Fibroblast of peridontal ligament (primary cell): Measurements from ENCODE around the gene OTOP3.

ENCODE experiments used
- DNase-seq: peaks from one replicate; pipeline ENCODE4 v3.0.0-alpha.2; 2010; ENCODE audit errors: extremely low read depth

Gene OTOP3

DNA sequence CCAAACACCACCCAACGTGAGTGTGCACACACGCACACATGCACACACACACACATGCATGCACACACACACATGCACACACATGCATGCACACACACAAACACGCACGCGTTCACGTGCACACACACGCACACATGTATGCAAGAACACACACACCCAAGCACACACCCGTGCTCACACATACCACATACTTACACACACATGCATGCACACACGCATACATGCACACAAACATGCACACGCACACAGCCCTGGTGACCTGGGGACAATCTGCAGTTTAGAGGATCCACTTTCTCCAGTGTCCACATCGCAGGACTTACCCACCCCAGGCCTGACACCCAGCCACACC is 18.9 kb upstream of the OTOP3 start:
- no peak for DNase-seq

DNA sequence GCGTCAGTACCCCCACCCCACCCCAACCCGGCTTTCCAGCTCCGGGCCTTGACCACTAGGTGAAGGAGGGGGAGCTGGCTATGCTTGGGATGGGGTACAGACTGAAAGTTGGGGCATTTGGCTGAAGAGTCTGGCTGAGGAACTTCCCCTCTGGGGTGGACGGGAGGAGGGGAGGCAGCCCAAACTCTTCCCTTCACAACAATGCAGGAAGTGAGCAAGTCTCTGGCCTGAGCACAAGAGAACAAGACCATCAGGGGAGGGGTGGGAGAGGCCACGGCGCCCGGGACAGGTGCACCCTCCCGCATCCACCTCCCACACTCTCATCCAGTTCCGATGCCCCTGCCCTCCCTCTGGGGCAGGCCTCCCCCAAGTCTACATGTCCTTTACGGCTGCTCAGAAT is 18.3 kb upstream of the OTOP3 start:
- no peak for DNase-seq

DNA sequence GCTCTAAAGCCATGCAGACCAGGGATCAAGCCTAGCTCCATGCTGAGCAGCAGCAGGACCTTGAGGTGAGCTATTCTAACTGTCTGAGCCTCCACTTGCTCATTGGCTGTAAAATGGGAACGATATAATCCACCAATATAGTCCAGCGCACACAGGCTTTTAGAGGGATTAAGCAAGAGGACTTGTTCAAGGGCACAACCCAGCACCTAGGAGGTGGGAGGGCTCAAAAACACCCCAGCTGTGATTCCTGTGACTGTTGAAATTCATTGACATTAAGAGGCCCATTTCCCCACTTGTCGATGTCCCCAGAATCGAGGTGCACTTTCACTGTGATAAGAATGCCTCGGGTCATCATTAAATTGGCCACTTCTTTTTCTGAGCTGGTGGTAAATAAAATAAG is 16.8 kb upstream of the OTOP3 start:
- DNase-seq, result no peak

DNA sequence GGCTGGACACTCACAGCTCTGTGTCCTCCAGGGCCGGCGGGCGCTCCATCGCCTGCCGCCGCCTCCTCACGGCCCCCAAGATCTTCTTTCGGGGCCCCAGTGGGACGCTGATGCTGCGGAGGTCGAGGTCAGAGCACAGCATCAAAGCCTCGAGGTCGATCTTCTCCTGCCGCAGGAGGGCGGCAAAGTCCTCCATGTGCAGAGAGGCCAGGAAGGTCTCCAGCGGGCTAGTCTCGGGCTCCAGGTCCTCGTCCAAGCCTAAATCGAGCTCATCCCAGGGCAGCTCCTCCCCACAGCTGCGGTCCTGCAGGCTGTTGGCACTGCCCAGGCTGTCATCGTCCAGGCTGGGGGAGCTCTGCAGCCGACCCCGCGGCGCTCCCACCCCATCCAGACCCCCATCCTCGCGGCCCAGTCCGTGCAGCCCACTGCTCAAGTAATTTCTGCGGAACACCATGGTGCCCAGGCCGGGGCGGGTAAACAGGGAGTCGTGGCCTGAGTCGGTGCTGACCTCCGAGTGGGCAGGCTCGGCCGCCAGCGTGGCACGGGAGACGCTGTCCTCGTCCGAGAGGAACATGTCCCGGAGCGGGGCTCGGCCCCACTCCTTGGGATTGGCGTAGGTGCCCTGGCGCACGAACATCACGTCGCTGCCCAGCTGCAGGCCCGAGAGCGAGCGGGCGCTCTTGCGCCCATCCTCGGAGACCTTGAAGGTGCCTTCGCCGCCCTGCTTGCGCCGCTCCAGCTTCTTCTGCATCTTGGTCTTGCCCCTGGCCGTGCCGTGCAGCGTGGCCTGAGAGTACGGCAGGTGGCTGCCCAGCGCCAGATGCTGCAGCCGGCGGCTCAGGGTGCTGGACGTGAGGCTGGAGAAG is 16.0 kb upstream of the OTOP3 start:
- DNase-seq, result no peak

DNA sequence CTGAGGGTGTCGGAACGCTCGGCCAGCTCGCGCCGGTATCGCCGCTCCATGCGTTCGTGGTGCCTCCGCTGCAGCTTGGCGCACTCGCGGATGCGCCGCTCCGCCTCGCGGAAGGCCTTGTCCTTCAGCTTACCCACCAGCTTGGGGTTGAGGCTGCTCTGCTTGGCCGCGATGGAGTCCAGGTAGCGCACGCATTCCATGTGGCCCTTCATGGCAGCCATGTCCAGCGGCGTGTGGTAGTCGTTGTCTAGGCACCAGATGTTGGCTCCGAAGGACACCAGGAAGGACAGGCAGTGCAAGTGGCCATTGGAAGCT is 15.4 kb upstream of the OTOP3 start:
- no peak for DNase-seq

DNA sequence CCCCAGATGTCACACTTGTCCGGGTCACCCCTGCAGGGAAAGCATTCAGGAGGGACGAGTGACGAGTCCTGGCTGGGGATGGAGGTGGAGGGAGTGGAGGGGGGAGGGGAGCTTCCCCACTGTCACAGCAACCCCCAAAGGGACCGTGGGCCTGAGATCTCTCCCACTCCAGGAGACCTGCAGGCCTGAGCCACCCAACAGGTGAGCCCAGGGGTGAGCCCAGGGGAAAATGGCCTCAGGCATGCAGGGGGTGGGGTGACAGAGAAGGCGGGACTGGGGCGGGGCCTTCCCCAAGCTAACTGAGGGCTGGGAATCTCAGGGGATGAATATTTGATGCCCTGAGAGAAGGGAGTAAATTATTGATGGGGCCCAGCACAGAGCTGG is 15.1 kb upstream of the OTOP3 start:
- DNase-seq, result no peak

DNA sequence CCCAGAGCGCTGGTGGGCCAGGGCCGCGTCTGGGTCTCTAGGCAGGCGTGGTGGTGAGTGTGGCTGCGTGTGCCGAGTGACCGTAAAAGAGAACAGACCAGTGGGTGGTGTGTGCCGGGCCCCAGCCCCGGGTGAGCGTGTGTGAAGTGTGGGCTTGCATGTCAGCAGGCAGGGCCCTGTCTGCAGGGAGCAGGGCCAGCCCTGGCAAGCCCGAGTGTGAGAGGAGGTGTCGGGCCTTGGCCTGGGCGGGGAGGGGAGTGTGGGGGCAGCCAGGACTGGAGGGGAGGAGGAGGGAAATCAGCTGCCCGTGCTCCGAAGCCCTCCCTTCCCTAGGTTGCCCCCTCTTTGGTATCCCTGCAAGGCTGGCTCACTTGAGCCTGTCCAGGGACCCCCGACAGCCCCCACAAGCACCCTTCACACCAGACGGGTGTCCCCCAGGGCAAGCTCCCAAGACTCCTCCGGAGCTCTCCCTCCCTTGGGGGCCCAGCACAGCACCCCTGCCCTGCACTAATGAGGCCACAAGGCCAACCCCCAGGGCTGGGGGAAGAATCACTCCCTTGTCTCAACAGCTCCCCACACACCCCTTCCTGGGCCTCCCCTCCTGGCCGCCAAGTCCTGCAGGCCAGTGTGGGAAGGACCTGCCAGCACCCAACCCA is 14.5 kb upstream of the OTOP3 start:
- DNase-seq, result no peak

DNA sequence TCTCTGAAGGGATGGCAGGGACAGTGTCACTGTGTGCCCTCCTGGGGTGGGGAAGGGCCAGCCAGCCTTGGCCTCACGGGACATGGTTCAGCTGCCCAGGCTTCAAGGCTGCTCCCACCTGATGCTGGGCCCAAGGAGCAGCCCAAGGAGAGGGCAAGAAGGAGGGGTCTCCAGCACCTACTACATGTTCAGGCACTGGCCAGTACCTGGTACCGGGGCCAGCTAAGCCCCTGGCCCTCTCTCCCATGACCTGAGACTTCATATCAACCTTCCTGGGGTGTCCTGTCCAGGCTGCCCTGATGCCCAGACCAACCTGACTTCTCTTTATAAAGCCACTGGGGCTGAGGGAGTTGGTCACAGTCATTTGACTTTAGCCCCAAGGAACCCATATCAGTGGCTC is 13.9 kb upstream of the OTOP3 start:
- no peak for DNase-seq

DNA sequence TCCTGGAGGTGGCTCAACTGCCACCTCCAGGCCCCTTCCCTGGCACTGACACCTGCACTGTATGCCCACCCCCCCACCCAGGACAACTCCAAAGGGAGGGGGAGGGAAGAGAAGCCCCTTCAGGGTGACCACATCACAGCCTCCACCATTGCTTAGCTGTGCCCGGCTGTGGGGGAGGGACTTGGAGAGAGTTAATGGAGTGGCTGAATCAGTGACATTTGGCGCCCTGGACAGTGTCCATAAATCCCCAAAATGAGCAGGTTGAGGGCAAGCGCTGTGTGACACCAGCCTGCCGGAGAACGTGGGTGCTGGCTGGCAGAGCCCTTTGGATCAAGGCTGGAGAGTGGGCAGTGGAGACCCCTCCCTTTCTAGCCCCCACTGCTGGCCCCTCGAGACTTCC is 13.5 kb upstream of the OTOP3 start:
- no peak for DNase-seq

DNA sequence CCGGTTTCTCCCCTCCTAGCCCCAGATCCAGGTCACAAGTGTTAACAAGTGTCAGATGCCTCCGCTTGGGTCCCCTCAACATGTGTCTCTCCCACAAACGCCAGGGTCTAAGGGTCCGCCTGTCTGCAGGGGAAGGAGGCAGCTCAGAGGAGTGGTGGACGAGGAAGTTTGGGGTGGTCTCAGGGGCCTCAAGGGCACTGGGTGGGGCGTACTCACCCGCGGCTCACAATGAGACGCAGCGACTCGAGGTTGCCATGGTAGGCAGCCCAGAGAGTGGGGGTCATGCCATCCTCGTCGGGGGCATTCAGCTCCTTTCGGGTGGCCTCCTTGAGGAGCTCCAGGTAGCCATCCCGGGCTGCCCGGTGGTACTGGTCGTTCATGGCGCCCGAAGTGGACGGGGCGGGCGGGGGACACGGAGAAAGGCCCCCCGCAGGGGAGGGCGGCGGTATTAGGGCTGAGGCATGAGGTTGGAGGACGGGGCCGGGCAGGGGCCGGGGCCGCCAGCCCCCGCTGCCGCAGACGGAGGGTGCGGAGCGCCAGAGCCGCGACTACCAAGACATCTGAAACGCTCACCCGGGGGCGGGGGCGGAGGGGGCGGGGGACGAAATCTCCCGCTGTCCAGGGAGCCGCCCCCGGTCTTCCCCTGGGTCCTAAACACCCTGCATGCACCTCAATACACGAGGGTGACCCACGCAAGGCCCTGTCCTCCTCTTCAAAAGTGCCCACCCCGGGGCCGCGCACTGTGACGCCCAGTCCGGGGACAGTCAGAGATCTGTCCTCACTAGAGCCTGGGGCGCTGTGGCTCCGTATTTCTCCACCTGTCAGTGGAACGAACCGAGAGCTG is 12.8 kb upstream of the OTOP3 start, which contains the start of gene USH1G:
USH1G (minus strand) TSS at position 562 of the 844 bp plus-strand sequence; CDS start at position 380, 182 bp downstream.
- DNase-seq, result no peak

DNA sequence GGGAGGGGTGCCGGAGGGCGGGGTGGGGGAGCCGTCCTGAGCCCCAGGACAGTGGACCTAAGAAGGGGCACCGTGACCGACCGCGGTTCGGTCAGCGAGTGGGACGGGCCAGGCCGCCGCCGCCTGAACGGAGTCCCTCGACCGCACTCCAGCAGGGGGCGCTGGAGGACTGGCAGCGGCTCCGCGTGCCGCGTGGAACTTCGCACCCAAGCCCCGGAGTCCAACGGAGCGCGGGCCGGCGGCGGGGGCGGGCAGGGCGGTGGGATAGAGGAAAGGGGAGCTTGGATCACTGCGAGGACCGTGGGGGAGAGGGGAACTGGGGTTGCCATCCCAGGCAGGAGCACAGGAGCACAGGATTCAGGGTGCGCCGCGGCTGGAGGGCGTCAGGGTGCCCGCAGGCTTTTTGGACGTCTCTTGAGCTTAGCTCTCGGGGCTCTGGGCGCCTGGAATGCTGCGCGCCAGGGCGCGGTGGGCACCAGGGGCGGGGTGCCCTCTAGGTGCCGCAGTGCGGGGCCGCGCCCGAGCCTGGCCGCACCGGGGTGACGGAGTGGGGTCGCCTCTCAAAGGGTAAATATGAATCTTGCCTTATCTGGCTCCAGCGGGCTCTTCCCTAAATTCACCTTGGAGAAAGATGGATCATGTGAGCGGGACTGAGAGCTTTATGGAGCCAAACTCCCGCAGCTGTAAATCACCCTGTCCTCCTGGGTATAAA is 12.0 kb upstream of the OTOP3 start:
- DNase-seq, result no peak

DNA sequence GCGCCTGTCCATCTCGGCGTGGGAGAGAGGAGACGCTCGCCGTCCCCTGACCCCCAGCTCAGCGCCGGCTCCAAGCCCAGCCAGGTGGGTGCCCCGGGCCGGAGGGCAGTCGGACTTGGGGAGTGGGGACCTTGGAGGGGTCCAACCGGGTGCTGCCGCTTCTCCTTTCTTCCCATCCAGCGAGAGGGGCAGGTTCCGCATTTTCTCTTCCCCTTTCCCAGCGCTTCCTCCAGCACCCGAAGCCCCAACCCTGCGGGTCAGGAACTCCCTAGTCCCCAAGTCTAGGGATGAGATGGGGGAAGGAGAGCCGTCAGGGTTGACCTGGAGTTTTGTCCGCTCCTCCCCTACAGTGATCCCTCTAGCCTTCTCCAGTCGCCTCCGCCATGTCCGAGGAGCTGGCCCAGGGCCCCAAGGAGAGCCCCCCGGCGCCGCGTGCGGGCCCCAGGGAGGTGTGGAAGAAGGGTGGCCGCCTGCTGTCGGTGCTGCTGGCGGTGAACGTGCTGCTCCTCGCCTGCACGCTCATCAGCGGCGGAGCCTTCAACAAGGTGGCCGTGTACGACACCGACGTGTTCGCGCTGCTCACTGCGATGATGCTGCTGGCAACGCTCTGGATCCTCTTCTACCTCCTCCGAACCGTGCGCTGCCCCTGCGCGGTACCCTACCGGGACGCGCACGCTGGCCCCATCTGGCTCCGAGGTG is 11.3 kb upstream of the OTOP3 start, which contains the start of gene OTOP2:
OTOP2 (plus strand) TSS at position 24 of the 699 bp plus-strand sequence; CDS start at position 384, 360 bp downstream.
- DNase-seq, result no peak

DNA sequence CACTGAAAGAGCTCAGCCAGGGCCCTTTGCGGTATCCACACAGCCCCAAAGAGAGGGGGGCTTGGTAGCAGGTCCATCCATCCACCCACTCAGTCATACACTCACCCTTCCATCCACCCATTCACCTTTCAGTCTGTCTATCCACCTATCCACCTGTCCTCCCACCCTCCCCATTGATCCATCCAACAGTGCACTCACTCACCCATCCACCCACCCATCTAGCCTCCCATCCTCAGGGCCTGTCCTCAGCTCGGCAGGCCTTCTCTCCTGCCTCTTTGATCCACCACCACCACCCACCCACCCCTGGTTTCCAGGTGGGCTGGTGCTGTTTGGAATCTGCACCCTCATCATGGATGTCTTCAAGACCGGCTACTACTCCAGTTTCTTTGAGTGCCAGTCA is 10.5 kb upstream of the OTOP3 start:
- DNase-seq, result no peak

DNA sequence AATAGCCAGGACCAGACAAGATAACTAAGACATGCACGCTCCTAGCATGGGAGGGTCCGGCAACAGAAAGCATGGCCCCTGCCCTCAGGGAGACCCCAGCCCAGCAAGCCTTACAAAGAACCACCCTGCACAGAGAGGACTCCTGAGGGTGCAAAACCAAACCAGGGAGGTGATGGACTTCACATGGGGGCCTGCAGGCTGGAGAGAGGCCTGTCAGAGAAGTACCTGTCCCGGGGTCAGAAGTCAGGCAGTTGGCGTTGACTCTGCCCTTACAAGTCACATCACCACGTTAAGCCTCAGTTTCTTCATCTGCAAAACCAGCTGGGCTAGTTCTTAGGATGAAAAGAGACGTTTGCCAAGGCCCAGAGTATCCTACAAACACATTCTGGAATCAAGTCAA is 6.9 kb upstream of the OTOP3 start:
- no peak for DNase-seq

DNA sequence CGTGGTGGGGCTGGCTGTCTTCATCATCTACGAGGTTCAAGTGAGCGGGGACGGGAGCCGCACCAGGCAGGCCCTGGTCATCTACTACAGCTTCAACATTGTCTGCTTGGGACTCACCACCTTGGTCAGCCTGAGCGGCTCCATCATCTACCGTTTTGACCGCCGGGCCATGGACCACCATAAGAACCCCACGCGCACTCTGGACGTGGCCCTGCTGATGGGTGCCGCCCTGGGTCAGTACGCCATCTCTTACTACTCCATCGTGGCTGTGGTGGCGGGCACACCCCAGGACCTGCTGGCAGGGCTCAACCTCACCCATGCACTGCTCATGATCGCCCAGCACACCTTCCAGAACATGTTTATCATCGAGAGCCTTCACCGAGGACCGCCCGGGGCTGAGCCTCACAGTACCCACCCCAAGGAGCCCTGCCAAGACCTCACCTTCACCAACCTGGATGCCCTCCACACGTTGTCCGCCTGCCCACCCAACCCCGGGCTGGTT is 5.1 kb upstream of the OTOP3 start:
- DNase-seq, result no peak

DNA sequence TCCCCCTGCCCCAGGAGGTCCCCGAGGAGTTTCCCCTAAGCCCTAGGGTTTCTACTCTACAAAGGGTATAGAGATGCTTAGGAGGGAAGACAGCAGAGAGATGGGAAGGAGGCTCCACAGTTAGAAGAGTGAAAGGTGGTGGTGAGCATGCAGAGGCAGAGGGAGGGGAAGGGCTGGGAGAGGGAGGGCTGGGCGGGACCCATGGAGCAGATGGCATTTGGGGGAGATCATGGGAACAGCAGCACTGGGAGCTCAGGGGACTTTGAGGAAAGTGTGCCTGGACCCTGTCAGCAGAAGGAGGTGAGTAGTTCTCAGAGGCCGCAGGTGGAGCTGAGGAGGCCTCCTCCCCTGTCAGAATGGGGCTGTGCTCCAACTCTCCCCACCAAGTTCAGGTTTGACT is 650 bp upstream of the OTOP3 start:
- no peak for DNase-seq

DNA sequence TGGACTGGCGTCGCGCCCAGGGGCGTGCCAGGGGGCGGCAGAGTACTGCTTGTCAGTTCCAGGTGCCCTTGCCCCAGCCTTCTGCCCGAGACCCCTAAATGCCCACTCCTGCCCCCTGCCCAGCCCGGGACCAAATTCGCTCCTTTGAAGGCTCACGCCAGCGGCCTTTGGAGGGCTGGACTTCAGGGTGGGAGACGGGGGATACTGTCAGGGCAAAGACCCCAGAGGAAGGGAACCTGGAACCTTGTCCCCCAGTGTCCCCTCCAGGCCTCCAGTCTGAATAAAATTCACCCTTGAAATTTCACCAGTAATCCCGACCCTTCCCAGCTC is 737 bp downstream of the OTOP3 start:
- DNase-seq, result no peak

DNA sequence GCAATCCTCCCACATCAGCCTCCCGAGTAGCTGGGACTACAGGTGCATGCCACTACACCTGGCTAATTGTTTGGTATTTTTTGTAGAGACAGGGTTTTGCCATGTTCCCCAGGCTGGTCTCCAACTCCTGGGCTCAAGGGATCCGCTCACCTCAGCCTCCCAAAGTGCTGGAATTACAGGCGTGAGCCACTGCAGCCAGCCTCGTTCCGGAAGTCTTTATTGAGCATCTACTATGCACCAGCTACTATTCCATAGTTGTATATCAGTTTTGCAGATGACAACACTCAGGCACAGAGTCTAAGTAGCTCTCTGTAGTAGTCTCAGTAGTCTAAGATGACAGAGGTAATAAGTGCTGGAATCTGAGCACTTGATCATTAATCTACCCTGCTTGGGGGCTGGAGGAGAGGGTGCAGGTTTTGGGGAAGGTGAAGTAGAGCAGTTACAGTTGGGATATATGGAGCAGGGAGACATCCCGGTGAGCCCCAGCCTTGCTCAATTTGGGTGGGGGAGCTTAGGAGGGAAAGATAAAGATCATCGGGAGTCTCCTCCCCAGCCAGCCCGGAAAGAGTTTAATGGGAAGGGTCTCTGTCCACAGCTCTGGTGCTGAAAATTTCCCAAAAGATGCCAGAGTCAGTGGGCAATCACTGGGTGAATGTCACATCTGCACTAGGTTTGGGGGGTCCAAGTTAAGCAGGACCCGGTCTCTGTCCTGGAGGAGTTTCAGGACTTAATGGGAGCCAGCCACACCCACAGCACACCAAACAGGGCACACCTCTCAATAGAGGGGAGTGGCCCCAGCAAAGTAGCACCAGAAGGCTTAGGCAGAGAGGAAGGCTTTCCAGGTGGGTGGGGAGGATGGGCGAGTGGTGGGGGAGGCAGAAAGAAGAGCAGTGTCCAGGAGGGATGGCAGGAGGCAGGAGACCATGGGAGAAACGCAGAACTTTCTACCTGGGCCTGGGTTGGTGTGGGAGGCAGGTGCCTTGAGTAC is 1.7 kb downstream of the OTOP3 start:
- DNase-seq, result no peak

DNA sequence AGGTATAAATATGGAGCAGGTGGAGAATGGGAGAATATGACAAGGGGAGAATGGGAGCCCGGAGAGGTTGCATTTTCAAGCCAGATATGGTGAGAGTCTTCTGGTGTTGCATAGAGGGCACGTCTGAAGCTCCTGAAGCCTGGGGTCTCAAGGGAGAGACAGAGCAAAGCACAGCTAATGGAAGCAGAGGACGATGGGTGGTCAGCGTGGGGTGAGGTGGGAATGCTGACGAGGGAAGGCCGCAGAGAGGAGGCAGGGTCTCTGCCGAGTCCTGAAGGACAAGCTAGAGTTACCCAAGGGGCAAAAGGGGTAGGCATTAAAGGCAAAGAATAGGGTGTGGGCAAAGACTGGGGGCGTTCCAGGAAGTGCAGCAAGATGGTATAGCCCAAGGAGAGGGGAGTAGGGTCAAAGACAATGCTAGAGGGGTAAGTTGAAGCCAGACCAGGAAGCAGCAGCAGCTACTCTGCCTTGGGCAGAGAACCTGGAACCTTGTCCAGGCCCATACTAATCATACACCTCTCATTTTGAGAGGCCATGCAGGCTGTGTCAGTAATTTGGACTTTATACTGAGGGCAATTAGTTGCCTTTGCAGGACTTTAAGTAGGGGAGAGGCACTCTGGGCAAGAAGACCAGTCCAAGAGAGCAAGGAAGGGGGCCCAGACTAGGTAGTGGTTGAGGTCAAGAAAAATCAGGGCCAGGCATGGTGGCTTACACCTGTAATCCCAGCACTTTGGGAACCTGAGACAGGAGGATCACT is 2.7 kb downstream of the OTOP3 start:
- no peak for DNase-seq
